Measurements from ENCODE around the gene KLHL10.

The KLHL10 gene

GRCh38 chr17:41813152-41813680 is 24.4 kb upstream of the KLHL10 start:
- no peak for TF ChIP-seq CTCF (IDR thresholded peaks at IDR 0.05; ENCODE audit: low read depth, low read length, missing control alignments)
- in situ Hi-C loops (cut with HindIII; ENCODE audit: low pct_ligation_motif_present, low sequenced_read_pairs): no loop called here
- H3K27ac ChIP-seq: peak overlapping the region; percentile 63

GRCh38 chr17:41813699-41814124 is 23.9 kb upstream of the KLHL10 start:
- in situ Hi-C loops (cut with HindIII; ENCODE audit: low pct_ligation_motif_present, low sequenced_read_pairs): no loop called here
- H3K27ac ChIP-seq: peak overlapping the region; percentile 63

More at GRCh38 chr17:41813152-41813680, 24.4 kb upstream of the KLHL10 start:
- Histone ChIP-seq H3K27me3 (replicated peaks) (no peaks in the 10 kb centered on the region), H3K36me3 (replicated peaks) (peaks cover 12% of the 10 kb centered on the region), H3K4me3 (ENCODE audit: low read depth, low read length) (peak overlapping the region; percentile 85)
- no peak for DNase-seq

GRCh38 chr17:41814195-41814594 is 23.4 kb upstream of the KLHL10 start:
- H3K36me3 ChIP-seq (replicated peaks): peaks cover 19% of the 10 kb centered on the region
- no peaks in the 10 kb centered on the region for H3K27me3 ChIP-seq (replicated peaks)
- in situ Hi-C loops (cut with HindIII; ENCODE audit: low pct_ligation_motif_present, low sequenced_read_pairs): no loop called here
- H3K4me3 ChIP-seq (ENCODE audit: low read depth, low read length): peak overlapping the region; percentile 85
- H3K27ac ChIP-seq: peak overlapping the region; percentile 63
- DNase-seq: no peak
- TF ChIP-seq CTCF (IDR thresholded peaks at IDR 0.05; ENCODE audit: low read depth, low read length, missing control alignments): no peak

More at GRCh38 chr17:41813699-41814124, 23.9 kb upstream of the KLHL10 start:
- H3K27me3 ChIP-seq (replicated peaks): no peaks in the 10 kb centered on the region
- peaks cover 16% of the 10 kb centered on the region for H3K36me3 ChIP-seq (replicated peaks)
- DNase-seq: no peak
- TF ChIP-seq CTCF (IDR thresholded peaks at IDR 0.05; ENCODE audit: low read depth, low read length, missing control alignments): no peak
- peak overlapping the region; percentile 85 for H3K4me3 ChIP-seq (ENCODE audit: low read depth, low read length)

- H3K36me3 ChIP-seq (replicated peaks): peaks cover 43% of the 10 kb centered on the region
- H3K27ac ChIP-seq: no peak overlapping the region
- H3K27me3 ChIP-seq (replicated peaks): no peaks in the 10 kb centered on the region
- H3K4me3 ChIP-seq (ENCODE audit: low read depth, low read length): no peak overlapping the region
- in situ Hi-C loops (cut with HindIII; ENCODE audit: low pct_ligation_motif_present, low sequenced_read_pairs): no loop called here
- TF ChIP-seq CTCF (IDR thresholded peaks at IDR 0.05; ENCODE audit: low read depth, low read length, missing control alignments): no peak
- DNase-seq: no peak
These were observed 20.8 kb upstream of the KLHL10 start for GRCh38 chr17:41816637-41817320.

- H3K36me3 ChIP-seq (replicated peaks): peaks cover 53% of the 10 kb centered on the region
- H3K27ac ChIP-seq: no peak overlapping the region
- no peak overlapping the region for H3K4me3 ChIP-seq (ENCODE audit: low read depth, low read length)
- TF ChIP-seq CTCF (IDR thresholded peaks at IDR 0.05; ENCODE audit: low read depth, low read length, missing control alignments): no peak
- no peaks in the 10 kb centered on the region for H3K27me3 ChIP-seq (replicated peaks)
- in situ Hi-C loops (cut with HindIII; ENCODE audit: low pct_ligation_motif_present, low sequenced_read_pairs): no loop called here
- DNase-seq: no peak
These were observed 19.6 kb upstream of the KLHL10 start for GRCh38 chr17:41818024-41818423.
